DMS153 treated with DMSO at 0.1 percent for 48 hours (cell line): Measurements from ENCODE around the gene DCDC2C.

ENCODE experiments used
- DNase-seq: peaks from one replicate; lab custom pipeline; 2025; ENCODE audit not compliant: unreplicated experiment; lab: John Stamatoyannopoulos, UW

DCDC2C gene

DNA sequence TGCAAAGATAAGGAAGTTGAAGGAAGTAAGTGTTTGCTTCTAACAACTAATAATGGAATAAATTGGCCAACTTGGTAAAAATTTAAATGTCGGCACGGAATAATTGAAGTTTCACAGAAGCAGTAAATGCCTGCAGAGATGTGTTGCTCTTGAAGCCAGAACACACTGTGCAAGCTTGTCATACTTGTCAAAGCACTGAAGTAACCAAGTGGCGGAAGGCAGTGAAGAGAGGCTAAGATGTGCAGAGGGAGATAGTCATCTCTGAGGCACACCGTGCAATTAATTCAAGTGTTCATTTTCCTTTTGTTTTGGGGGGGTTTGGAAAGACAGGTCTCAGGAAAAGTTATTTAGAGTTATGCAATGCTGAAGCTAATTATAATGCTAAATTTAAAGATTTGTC is 5.2 kb downstream of the DCDC2C start:
- no peak for DNase-seq

DNA sequence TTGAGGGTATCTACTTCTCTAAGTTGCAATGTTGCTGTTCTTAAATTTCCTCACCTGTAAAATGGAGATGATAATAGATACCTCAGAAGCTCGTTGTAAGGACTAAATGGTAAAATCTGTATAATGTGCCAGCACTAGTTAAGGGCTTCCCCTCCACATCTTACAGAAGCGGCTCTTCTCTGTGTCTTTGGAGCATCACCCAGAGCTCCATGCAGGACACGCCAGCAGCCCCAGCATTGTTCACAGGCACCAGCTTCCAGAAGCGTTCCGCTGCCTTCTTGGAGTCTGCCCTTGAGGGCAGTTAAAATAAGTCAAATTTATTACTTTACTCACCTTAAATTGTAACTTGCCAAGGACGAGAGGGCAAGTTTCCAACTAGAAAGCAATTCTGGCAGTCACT is 5.8 kb downstream of the DCDC2C start:
- no peak for DNase-seq

DNA sequence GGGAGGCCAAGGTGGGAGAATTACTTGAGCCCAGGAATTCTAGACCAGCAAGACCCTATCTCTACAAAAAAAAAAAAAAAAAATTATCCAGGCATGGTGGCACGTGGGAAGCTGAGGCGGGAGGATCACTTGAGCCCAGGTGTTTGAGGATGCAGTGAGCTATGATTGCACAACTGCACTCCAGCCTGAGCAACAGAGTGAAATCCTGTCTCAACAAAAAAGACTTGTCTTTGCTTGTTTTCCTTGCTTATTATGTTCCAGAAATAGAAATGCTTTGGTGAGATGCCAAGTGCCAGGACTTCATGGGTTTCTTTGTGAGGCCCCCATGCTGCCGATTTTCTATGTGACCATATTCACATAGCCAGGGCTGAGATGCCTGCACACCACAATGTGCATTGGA is 9.0 kb downstream of the DCDC2C start:
- no peak for DNase-seq

DNA sequence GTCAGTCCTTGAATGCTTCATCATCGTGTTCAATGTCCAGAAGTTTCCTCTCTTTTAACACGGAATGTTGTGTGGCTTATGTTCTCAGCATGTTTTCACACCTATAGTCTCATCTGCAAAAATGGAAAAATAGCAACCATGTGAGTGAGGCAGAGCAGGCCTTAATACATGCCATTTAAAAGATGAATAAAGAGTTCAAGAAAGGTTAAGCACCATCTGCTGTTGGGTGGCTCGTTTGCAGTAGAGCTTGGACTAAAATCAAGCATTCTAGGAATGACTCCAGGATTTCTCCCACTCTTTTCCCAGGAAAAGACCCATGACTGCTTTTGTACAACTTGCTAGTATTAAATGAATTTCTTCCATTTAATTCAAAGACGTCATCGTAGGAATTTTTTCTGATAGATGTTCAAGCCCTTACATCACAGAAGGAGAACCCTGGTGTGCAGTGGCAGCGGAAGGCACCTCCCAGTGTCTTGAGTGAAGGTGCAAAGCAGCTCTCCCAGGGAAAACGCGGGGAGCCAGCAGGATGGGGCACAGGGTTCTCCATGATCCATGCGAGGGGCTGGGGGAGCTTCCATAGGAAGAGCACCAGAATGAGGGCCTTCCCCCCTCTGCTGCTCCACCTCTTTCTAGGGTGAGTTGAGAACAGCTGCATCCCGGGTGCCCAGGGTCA is 9.6 kb downstream of the DCDC2C start:
- DNase-seq, result no peak

DNA sequence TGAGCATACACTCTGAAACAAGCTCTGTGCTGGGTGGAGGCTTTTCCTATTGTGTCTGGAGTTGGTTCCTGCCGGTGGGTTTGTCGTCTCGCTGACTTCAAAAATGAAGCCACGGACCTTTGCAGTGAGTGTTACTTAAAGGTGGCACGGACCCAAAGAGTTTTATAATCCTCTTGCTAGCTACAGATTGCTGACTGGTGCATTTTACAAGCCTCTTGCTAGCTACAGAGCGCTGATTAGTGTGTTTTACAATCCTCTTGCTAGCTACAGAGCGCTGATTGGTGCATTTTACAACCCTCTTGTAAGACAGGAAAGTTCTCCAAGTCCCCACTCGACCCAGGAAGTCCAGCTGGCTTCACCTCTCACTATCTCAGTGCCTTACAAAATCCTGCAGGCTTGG is 15.3 kb downstream of the DCDC2C start:
- DNase-seq, result no peak

DNA sequence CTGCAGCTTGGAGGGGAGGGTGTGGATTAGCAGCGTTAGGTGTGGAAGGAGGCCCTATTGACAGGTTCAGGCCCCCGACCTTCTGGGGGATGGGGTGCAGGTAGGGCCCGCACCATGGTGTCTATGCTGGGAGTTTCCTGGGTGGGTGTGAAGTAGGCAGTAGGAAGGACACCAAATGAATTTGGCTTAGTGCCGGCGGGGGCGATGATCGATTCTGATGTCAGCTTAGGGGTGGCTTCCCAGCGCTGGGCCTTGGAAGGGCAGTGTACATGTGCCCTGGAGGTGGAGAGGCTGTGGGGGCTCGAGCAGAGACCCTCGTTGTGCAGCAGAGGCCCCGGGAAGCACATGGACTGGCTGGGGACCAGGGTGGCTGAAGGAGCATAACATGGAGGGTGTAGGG is 21.6 kb downstream of the DCDC2C start:
- no peak for DNase-seq

DNA sequence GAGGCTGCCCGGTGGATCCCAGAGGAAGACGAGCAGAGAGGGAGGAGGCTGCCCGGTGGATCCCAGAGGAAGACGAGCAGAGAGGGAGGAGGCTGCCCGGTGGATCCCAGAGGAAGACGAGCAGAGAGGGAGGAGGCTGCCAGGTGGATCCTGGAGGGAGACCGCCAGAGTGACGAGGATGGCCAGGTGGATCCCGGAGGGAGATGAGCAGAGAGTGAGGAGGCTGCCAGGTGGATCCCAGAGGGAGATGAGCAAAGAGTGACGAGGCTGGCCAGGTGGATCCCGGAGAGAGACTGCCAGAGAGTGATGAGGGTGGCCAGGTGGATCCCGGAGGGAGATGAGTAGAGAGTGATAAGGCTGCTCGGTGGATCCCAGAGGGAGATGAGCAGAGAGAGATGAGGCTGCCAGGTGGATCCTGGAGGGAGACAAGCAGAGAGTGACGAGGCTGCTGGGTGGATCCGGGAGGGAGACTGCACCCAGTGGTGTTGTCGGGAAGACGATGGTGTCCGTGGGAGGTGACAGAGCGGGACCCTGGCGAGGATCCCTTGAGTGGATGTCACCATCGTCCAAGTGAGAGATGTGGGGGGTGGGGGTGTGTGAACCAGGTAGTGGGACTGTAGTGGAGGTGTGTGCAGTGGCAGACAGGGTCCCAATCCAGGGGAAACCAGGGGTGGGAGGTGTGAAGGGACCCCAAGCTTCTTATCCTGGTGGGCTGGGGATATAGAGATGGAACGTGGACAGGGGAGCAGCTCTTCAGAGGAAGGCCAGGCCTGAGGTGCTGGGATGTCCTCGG is 22.3 kb downstream of the DCDC2C start:
- no peak for DNase-seq

DNA sequence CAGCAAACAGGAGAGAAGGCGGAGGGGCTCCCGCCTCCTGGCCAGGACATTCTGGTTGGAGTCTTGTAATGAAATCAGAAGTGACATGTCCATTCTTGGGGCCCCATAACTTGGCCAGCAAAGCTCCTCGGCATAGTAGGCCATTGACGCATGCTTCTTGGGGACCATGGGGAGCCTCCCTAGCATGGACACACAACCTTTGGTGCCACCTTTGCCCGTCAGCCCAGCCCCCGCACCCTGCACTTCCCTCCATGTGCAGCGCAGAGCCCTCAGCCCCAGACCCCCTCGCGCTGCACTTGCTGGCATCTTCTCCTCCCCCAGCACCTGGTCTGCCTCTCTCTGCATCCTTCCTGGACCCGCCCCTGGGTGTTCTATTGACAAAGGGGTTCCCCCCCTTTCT is 23.1 kb downstream of the DCDC2C start:
- no peak for DNase-seq

DNA sequence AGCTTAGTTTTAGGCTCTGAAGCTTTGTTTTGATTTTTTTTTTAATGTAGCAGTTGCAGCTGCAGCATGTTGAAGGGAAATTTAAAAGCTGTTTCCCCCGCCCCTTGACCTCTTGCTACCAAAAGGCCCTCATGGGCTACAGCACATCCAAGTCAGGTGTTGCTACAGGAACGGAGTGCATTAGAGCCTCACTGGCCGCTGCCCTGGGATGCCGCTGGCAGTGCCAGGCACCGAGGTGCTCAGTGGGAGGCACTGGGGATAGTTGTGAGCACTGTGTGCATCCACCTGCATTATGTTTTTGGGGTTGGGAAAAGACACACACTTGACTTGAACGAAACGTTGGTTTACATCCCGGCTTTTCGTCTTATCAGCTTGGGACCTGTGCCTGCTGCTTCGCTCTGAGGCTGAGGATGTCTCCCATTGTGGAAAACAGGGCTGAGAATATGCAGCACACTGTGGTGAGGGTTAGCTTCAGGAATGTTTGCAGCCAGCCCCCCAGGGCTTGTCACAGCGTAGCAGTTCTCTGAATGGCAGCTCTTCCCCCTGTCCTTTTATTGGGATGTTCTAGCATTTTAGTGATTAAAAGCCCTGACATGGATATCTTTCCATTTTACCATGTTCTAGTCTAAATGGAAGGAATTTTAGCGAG is 24.1 kb downstream of the DCDC2C start:
- no peak for DNase-seq

DNA sequence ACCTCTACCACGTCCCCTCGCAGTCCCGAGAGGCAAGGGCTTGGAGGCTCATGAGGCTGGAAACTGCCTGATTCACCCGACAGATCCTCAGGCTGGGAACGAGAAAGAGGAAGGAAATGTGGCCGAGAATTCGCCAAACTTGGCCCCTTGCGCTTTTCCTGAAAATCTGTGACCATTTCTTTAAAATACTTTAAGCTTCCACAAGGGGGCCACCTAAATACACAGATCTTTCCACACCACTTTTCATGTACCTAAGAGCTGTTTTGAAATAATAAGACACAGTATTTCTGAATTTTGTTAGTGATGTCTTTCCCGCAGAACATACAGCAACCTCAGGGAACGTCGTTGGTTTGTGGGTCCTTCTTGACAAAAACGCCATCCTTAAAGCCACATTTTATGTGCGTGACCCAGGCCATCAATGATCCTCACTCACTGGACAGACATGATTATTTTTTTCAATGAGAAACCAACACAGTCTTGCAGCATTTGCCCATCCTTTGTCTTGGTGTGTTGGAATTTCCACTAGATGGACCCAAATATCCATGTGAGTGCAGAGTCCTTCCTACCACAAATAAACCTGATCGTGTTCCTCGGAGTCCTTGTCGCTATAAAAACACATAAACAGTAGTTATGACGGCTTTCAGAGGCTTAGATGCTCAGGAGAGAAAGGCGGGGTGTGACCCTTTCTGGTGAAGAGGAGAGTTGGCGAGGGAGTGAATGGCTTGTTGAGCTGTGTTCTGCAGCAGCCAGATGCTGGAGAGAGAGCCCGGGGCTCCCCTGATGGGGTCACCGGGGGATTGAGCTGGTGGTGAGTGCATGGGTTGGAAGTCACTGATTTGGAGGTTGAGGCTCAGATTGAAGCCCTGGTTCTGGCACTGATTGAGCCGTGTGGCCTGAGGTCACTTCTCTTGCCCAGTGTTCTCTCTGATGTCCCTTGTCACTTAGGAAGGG is 25.0 kb downstream of the DCDC2C start:
- DNase-seq, result peak; percentile 16

DNA sequence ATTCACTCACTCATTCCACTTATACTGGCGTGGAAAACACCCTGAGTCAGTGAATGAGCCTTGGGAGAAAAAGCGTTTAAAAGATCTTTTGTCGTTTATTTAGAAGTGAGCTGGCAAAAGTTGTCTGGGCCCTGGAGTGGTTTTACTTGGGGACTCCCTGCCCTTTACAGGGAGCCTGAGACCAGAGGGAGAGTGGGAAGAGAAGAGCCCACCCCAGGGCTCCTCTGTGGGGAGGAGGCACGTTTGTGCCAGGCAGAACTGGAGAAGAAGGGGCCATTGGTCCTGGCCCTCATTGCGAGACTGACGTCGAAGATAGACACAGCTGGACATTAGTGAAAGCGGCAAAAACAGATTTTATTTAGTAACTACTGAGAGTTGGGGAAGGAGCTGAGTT is 25.7 kb downstream of the DCDC2C start:
- no peak for DNase-seq

DNA sequence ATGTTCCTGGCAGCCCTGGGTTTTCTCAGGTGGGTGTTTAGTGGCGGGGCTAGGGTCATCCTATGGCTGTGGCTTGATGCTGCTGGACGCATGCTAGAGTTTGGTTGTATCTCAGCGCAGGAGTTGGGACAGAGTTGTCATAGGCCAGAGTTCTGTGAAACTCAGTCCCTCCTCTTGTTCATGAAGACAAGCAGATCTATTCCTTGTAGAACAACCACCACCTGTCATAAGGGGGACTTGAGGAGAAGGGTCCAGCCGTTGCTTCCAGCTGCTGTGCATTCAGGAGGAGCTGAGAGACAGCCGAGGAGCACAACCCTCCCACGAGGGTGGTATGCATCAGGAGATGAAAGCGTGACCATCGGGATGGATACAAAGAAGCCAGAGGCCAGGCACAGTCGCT is 26.4 kb downstream of the DCDC2C start:
- no peak for DNase-seq

DNA sequence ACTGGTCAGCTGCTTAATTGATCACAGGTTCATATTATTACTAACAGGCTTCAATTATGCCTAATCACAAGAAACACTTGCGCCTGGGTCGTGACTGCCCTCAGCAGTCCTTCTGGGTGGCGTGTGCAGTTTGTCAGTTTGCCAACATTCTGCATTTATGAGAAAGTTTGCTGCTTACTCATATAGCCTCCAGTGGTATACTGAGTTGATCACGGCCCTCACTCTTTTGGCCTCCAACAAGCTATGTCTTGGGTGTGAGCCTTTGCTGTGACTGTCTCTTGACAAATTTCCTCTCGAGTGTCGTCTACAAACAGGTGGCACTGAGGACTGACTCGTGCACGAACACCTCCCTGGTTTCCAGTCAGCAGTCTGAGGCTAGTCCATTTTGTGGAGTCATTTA is 27.3 kb downstream of the DCDC2C start:
- DNase-seq, result no peak

DNA sequence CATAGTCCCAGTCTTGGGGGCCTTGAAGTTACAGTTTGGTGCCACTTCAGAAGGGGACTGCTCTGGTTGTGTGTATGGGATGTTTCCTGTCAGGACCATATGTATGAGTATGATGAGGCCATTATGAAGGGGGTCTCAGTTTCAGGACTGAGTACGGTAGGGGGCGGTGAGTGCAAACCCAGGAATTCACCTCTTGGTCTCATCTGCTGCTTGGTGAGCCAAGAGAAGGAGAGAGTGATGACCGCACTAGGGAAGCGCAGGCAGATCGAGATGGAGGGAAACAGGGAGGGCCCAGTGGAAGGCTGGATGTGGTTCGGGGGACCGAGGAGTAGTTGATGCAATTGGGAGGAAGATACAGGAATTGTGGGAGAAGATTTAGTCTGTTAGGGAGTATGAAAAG is 28.5 kb downstream of the DCDC2C start:
- no peak for DNase-seq

DNA sequence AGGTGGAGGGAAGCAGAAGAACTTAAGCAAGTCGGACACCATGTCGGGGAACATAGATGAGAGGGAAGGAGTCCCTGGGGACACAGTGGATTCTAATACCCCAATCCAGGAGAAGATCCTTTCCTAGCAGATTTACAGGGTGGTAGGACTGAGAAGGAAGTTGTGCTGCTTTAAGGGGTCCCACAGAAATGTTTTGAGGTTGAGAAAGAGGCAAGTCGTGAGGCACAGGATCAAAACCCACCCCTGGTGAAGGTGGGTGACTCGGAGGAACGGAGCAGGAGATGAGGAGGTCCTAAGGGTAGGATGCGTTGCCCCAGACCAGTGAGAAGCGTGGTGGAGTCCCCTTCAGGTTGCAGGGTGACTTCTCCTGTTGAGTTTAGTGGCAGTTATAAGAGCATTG is 32.7 kb downstream of the DCDC2C start:
- no peak for DNase-seq

DNA sequence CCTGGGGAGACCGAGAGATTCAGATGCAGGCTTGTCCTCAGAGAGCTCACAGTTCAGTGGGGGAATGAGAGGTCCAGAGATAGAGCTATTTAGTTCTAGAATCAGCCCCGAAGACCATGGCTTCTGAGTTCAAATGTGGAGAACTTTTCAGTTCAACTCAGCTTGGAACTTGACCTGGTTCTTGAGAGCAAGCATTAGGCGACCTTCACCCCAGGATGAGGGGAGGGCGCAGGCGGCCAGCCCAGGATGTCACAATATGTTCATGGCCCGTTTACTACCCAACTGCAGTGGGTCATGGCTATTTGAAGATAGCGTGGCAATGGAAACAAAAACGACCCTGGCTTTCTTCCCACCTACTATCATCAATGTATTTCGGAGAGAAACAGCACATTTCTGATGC is 33.8 kb downstream of the DCDC2C start:
- DNase-seq, result no peak

DNA sequence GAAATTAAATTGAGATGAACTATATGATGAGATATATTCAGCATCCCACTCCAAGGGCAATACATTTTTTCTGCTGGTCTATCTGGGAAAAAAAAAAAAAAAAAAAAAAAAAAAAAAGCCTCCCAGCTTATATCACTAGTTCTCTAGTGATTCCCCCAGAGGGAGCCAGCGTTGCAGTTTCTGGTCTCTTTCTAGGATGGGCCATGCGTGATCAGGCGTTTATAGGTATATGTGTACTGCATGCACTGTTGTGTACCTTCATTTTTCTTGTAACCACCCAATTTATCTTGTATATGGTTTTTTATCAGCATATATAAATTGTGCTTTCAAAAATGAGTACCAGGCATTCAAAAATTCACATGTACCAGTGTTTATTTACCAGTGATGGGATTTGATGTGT is 35.1 kb downstream of the DCDC2C start:
- DNase-seq, result no peak

DNA sequence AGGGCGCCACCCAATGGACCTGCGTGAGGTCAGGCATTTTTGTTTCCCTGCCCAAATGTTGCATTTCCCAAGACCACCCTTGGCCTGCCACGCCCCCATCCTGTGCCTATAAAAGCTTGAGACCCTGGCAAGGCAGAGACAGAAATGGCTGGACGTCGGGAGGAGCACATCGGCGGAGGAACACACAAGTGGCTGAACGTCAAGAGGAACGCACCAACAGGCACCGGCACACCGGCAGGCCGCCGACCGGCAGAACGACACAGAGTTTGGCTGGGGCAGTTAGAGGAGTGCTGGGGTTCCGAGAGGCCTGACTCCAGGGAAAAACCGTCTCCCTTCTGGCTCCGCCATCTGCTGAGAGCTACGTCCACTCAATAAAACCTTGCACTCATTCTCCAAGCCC is 35.9 kb downstream of the DCDC2C start:
- no peak for DNase-seq

DNA sequence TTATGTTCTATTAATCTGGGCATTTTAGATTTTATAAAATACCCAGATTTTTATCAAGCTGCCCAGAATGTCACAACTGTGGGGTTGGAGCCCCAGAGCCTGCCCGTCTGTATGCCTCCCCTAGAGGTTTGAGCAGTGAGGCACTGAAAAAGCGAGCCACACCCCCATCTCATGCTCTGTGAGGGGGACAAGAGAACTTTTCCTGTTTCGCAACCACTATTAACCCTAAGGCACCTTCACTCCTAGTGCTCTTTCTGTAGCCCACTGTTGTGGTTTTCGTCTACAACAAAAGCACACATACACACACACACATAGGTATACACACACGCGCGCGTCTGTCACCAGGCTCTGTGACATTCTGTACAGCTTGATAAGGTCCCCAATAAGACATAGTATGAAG is 38.0 kb downstream of the DCDC2C start:
- no peak for DNase-seq

DNA sequence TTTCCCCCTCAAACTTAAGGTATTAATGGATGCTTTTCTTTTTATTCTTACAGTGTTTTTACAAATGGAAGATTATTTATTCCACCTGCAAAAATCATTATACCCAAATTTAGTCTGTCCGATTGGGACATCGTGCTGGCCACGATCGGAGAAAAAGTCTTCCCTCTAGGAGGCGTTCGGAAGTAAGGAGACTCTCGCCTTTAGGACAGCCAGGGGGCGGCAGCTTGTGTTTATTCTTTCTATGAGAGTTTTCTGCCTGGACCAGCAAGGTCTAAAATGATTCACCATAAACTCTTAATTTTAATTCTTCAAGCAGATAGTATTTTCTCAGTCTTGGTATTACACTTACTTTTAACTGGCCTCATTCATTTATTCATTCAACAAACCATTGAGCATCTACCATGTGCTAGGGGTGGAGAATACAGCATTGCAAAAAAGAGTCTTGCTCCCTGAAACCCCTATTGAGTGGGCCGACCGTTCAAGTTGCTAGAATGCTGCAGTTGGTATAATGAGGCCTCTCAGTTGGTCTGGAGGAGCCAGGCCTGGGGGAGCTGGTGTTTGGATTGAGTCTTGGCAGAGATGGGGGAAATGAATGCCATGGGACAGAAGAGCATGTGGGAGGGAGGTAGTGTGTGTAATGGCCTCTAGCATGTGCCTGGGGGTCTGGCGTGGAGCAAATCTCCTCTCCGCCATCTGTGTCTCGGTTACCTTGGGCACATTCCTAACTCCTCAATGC is 38.7 kb downstream of the DCDC2C start:
- no peak for DNase-seq
